K562 (cell line): ENCODE data around the gene HMGN2. TPM values are rescaled to one million over a fixed set of nuclear protein-coding genes. Genes with fewer than 3 reads are reported as not detected.
A peak's percentile ranks its signal among the peaks of the same experiment; 100 is the strongest.

Experiments
- ARID1B ChIP-seq: fragments of 450-650 bp; IDR thresholded peaks from 2 replicates; pipeline ENCODE4 v1.6.1; 2016; ENCODE audit warnings: antibody characterized with exemption, mild to moderate bottlenecking, inconsistent platforms
- BACH1 ChIP-seq: fragments of 200-800 bp; sonication (Bioruptor generic); IDR thresholded peaks from 2 replicates; pipeline ENCODE4 v1.6.1; 2016; ENCODE audit warnings: missing genetic modification characterization, missing compliant biosample characterization
- MECOM ChIP-seq: fragments of 250-450 bp; sonication (Bioruptor Pico); IDR thresholded peaks from 2 replicates; pipeline ENCODE4 v1.8.0; 2022; ENCODE audit warnings: inconsistent platforms
- NFYB ChIP-seq: IDR thresholded peaks from 2 replicates; pipeline ENCODE4 v1.6.1; 2011; ENCODE audit warnings: mild to moderate bottlenecking, moderate library complexity; ENCODE audit not compliant: insufficient read length; ENCODE audit errors: extremely low read depth
- NR2C1 ChIP-seq, 2 experiments: fragments of 450-650 bp; IDR thresholded peaks; 2 replicates each; pipeline ENCODE4 v1.6.1; 2017; ENCODE audit warnings: mild to moderate bottlenecking in 2 of 2, antibody characterized with exemption in 1 of 2, inconsistent platforms in 1 of 2, missing compliant biosample characterization in 1 of 2, missing genetic modification characterization in 1 of 2
- OTX1 ChIP-seq: fragments of 450-650 bp; formaldehyde crosslinking; IDR thresholded peaks from 2 replicates; pipeline ENCODE4 v1.4.0; 2022; ENCODE audit warnings: mild to moderate bottlenecking
- SNIP1 ChIP-seq: fragments of 450-650 bp; IDR thresholded peaks from 2 replicates; pipeline ENCODE4 v1.7.1; 2017; ENCODE audit warnings: low read depth, mild to moderate bottlenecking
- polyA plus RNA-seq, 8 experiments: library from polyadenylated mRNA; depleted of rRNA in 4 of 8; stranded (reverse) in 5 of 8; unstranded in 3 of 8; fragments of >200 nt; fragmentation: Nextera tagmentation in 2 of 8; fragmentation: Illumina TruSeq in 1 of 8; extraction: Ambion mirVana in 2 of 8; extraction: Trizol in 1 of 8; gene quantifications; 2 replicates each; pipeline versions ENCODE4 v1.2.1 to v1.2.3, GENCODE V29; 2011 to 2014; ENCODE audit warnings: inconsistent platforms in 1 of 8, missing spikeins in 1 of 8
- total RNA-seq, 7 experiments: library from RNA; depleted of rRNA in 6 of 7; stranded (reverse); fragments of >200 nt in 6 of 7; fragmentation: Illumina TruSeq in 2 of 7; extraction: Trizol in 2 of 7; gene quantifications; 2 replicates each; pipeline versions ENCODE4 v1.2.1 to v1.2.3, GENCODE V29; 2011 to 2021; ENCODE audit warnings: low replicate concordance in 1 of 7
- TF ChIP-seq, protein P1 (sequence below): sonication (generic); formaldehyde crosslinking; IDR thresholded peaks from 2 replicates; pipeline ENCODE4 v1.8.0; 2023; ENCODE audit warnings: missing genetic modification reagents, mild to moderate bottlenecking, borderline replicate concordance
- TF ChIP-seq, protein P2 (sequence below), 2 experiments: fragments of 150-350 bp in 1 of 2; IDR thresholded peaks; 2 replicates each; pipeline ENCODE4 v1.6.1; 2012 to 2016; ENCODE audit warnings: low read depth in 2 of 2, low read length in 2 of 2, mild to moderate bottlenecking in 1 of 2, moderate library complexity in 1 of 2
- TF ChIP-seq, protein P3 (sequence below): sonication (generic); formaldehyde crosslinking; IDR thresholded peaks from 2 replicates; pipeline ENCODE4 v1.4.0; 2020; ENCODE audit warnings: mild to moderate bottlenecking, missing genetic modification reagents
- TF ChIP-seq, protein P4 (sequence below): fragments of 250-450 bp; sonication (Bioruptor Pico); IDR thresholded peaks from 2 replicates; pipeline ENCODE4 v1.6.1; 2021; ENCODE audit warnings: mild to moderate bottlenecking
- TF ChIP-seq, protein P5 (sequence below): sonication (generic); formaldehyde crosslinking; IDR thresholded peaks from 2 replicates; pipeline ENCODE4 v1.8.1; 2023; ENCODE audit warnings: mild to moderate bottlenecking, missing genetic modification reagents

The HMGN2 gene
- total and polyA plus RNA-seq, 9 of the 15 experiments (the other 6 are each of a cell fraction or from before 2014, with no cell fraction given), result 370 to 1,354 (median 965) TPM

DNA sequence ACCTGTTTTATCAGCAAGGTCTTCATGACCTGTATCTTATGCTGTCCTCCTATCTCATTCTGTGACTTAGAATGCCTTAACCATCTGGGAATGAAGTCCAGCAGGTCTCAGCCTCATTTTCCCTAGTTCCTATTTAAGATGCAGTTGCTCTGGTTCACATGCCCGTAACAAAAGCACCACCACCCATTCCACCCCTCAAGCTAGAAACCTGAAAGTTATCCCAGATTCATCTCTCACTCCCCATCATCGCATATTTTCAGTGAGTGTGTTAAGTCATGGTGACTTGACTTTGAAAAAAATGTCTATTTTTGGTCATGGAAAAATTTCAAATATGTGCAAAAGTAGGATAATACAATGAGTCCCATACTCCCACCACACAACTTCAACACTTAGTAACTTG, 11.7 kb downstream of the HMGN2 start (continued):
- TF ChIP-seq NR2C1 (IDR thresholded peaks at IDR 0.05) (no peak), NR2C1 (tag; IDR thresholded peaks at IDR 0.05) (peak; percentile 58; the same call in 1 of the 2 replicates), NFYB (no peak), SNIP1 (no peak), MECOM (CRISPR knock-in tag) (0 out of 2 replicates have a peak, but pooled peaks have one; percentile 56), OTX1 (no peak), BACH1 (tag) (no peak), ARID1B (0 out of 2 replicates have a peak, but pooled peaks have one; percentile 14)
- TF ChIP-seq, protein P1, sequence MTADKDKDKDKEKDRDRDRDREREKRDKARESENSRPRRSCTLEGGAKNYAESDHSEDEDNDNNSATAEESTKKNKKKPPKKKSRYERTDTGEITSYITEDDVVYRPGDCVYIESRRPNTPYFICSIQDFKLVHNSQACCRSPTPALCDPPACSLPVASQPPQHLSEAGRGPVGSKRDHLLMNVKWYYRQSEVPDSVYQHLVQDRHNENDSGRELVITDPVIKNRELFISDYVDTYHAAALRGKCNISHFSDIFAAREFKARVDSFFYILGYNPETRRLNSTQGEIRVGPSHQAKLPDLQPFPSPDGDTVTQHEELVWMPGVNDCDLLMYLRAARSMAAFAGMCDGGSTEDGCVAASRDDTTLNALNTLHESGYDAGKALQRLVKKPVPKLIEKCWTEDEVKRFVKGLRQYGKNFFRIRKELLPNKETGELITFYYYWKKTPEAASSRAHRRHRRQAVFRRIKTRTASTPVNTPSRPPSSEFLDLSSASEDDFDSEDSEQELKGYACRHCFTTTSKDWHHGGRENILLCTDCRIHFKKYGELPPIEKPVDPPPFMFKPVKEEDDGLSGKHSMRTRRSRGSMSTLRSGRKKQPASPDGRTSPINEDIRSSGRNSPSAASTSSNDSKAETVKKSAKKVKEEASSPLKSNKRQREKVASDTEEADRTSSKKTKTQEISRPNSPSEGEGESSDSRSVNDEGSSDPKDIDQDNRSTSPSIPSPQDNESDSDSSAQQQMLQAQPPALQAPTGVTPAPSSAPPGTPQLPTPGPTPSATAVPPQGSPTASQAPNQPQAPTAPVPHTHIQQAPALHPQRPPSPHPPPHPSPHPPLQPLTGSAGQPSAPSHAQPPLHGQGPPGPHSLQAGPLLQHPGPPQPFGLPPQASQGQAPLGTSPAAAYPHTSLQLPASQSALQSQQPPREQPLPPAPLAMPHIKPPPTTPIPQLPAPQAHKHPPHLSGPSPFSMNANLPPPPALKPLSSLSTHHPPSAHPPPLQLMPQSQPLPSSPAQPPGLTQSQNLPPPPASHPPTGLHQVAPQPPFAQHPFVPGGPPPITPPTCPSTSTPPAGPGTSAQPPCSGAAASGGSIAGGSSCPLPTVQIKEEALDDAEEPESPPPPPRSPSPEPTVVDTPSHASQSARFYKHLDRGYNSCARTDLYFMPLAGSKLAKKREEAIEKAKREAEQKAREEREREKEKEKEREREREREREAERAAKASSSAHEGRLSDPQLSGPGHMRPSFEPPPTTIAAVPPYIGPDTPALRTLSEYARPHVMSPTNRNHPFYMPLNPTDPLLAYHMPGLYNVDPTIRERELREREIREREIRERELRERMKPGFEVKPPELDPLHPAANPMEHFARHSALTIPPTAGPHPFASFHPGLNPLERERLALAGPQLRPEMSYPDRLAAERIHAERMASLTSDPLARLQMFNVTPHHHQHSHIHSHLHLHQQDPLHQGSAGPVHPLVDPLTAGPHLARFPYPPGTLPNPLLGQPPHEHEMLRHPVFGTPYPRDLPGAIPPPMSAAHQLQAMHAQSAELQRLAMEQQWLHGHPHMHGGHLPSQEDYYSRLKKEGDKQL (CRISPR knock-in tag), result no peak
- TF ChIP-seq, protein P2, sequence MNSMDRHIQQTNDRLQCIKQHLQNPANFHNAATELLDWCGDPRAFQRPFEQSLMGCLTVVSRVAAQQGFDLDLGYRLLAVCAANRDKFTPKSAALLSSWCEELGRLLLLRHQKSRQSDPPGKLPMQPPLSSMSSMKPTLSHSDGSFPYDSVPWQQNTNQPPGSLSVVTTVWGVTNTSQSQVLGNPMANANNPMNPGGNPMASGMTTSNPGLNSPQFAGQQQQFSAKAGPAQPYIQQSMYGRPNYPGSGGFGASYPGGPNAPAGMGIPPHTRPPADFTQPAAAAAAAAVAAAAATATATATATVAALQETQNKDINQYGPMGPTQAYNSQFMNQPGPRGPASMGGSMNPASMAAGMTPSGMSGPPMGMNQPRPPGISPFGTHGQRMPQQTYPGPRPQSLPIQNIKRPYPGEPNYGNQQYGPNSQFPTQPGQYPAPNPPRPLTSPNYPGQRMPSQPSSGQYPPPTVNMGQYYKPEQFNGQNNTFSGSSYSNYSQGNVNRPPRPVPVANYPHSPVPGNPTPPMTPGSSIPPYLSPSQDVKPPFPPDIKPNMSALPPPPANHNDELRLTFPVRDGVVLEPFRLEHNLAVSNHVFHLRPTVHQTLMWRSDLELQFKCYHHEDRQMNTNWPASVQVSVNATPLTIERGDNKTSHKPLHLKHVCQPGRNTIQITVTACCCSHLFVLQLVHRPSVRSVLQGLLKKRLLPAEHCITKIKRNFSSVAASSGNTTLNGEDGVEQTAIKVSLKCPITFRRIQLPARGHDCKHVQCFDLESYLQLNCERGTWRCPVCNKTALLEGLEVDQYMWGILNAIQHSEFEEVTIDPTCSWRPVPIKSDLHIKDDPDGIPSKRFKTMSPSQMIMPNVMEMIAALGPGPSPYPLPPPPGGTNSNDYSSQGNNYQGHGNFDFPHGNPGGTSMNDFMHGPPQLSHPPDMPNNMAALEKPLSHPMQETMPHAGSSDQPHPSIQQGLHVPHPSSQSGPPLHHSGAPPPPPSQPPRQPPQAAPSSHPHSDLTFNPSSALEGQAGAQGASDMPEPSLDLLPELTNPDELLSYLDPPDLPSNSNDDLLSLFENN (IDR thresholded peaks at IDR 0.05; ENCODE audit: low read depth in 2 of 2, low read length in 2 of 2), result no peak
- TF ChIP-seq, protein P3, sequence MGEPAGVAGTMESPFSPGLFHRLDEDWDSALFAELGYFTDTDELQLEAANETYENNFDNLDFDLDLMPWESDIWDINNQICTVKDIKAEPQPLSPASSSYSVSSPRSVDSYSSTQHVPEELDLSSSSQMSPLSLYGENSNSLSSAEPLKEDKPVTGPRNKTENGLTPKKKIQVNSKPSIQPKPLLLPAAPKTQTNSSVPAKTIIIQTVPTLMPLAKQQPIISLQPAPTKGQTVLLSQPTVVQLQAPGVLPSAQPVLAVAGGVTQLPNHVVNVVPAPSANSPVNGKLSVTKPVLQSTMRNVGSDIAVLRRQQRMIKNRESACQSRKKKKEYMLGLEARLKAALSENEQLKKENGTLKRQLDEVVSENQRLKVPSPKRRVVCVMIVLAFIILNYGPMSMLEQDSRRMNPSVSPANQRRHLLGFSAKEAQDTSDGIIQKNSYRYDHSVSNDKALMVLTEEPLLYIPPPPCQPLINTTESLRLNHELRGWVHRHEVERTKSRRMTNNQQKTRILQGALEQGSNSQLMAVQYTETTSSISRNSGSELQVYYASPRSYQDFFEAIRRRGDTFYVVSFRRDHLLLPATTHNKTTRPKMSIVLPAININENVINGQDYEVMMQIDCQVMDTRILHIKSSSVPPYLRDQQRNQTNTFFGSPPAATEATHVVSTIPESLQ (CRISPR knock-in tag), result no peak
- TF ChIP-seq, protein P4, sequence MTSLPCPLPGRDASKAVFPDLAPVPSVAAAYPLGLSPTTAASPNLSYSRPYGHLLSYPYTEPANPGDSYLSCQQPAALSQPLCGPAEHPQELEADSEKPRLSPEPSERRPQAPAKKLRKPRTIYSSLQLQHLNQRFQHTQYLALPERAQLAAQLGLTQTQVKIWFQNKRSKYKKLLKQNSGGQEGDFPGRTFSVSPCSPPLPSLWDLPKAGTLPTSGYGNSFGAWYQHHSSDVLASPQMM, result no peak
- TF ChIP-seq, protein P5, sequence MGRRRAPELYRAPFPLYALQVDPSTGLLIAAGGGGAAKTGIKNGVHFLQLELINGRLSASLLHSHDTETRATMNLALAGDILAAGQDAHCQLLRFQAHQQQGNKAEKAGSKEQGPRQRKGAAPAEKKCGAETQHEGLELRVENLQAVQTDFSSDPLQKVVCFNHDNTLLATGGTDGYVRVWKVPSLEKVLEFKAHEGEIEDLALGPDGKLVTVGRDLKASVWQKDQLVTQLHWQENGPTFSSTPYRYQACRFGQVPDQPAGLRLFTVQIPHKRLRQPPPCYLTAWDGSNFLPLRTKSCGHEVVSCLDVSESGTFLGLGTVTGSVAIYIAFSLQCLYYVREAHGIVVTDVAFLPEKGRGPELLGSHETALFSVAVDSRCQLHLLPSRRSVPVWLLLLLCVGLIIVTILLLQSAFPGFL (CRISPR knock-in tag), result no peak
